K562 (cell line): ENCODE data around the gene CS. TPM values are rescaled to one million over a fixed set of nuclear protein-coding genes. Genes with fewer than 3 reads are reported as not detected.
A peak's percentile ranks its signal among the peaks of the same experiment; 100 is the strongest.

Experiments
- C11orf30 ChIP-seq: fragments of 450-650 bp; IDR thresholded peaks from 2 replicates; pipeline ENCODE4 v1.6.1; 2016; ENCODE audit warnings: low read depth, mild to moderate bottlenecking
- CBFA2T3 ChIP-seq: fragments of 450-650 bp; IDR thresholded peaks from 2 replicates; pipeline ENCODE4 v1.6.1; 2017
- CCAR2 ChIP-seq: fragments of 200-400 bp; formaldehyde crosslinking; IDR thresholded peaks from 2 replicates; pipeline ENCODE4 v1.6.1; 2017; ENCODE audit warnings: mild to moderate bottlenecking, low read depth, low read length
- GATAD2B ChIP-seq: fragments of 450-650 bp; IDR thresholded peaks from 2 replicates; pipeline ENCODE4 v1.6.1; 2017; ENCODE audit warnings: mild to moderate bottlenecking, borderline replicate concordance
- MAFF ChIP-seq: IDR thresholded peaks from 2 replicates; pipeline ENCODE4 v1.6.1; 2012; ENCODE audit warnings: low read length, improper control_type of control experiment
- NR2C2 ChIP-seq, 2 experiments: fragments of 200-800 bp in 1 of 2; sonication (Bioruptor generic) in 1 of 2; sonication (generic) in 1 of 2; formaldehyde crosslinking in 1 of 2; IDR thresholded peaks; 2 replicates each; pipeline versions ENCODE4 v1.6.1 to v1.8.0; 2016 to 2022; ENCODE audit warnings: mild to moderate bottlenecking in 1 of 2, missing compliant biosample characterization in 1 of 2, missing genetic modification characterization in 1 of 2, missing genetic modification reagents in 1 of 2
- RBM15 ChIP-seq: fragments of 200-400 bp; formaldehyde crosslinking; IDR thresholded peaks from 2 replicates; pipeline ENCODE4 v1.6.1; 2018; ENCODE audit warnings: mild to moderate bottlenecking, low read length, moderate library complexity; ENCODE audit not compliant: insufficient read depth
- SMARCE1 ChIP-seq: fragments of 450-650 bp; IDR thresholded peaks from 2 replicates; pipeline ENCODE4 v1.7.1; 2016; ENCODE audit warnings: mild to moderate bottlenecking
- TRIM28 ChIP-seq: fragments of 450-650 bp; IDR thresholded peaks from 2 replicates; pipeline ENCODE4 v1.6.1; 2017
- TSHZ1 ChIP-seq: fragments of 250-450 bp; sonication (Bioruptor Pico); IDR thresholded peaks from 2 replicates; pipeline ENCODE4 v1.4.0; 2020; ENCODE audit warnings: mild to moderate bottlenecking, moderate library complexity
- YY1 ChIP-seq, 3 experiments: IDR thresholded peaks; 2 replicates each; pipeline ENCODE4 v1.6.1; 2011; ENCODE audit warnings: low read length in 2 of 3, mild to moderate bottlenecking in 2 of 3, moderate library complexity in 2 of 3, borderline replicate concordance in 1 of 3, control low read depth in 1 of 3, low read depth in 1 of 3; ENCODE audit not compliant: insufficient read depth in 3 of 3, insufficient replicate concordance in 2 of 3, control insufficient read depth in 1 of 3, insufficient read length in 1 of 3; ENCODE audit errors: extremely low read depth in 1 of 3
- ZFP1 ChIP-seq: fragments of 450-650 bp; formaldehyde crosslinking; IDR thresholded peaks from 2 replicates; pipeline ENCODE4 v1.4.0; 2020; ENCODE audit warnings: mild to moderate bottlenecking, mixed read lengths
- ZNF316 ChIP-seq: fragments of 450-650 bp; IDR thresholded peaks from 2 replicates; pipeline ENCODE4 v1.6.1; 2016
- ZNF395 ChIP-seq: fragments of 200-800 bp; sonication (Bioruptor generic); IDR thresholded peaks from 2 replicates; pipeline ENCODE4 v1.6.1; 2017; ENCODE audit warnings: missing genetic modification characterization, missing compliant biosample characterization
- ZNF41 ChIP-seq: fragments of 250-450 bp; sonication (Bioruptor Pico); conservative IDR thresholded peaks from 2 replicates; pipeline ENCODE4 v1.4.0; 2020; ENCODE audit warnings: mild to moderate bottlenecking
- ZNF592 ChIP-seq: fragments of 450-650 bp; IDR thresholded peaks from 2 replicates; pipeline ENCODE4 v1.6.1; 2017; ENCODE audit warnings: antibody characterized with exemption, mild to moderate bottlenecking
- ZNF766 ChIP-seq: fragments of 200-800 bp; sonication (Bioruptor generic); conservative IDR thresholded peaks from 2 replicates; pipeline ENCODE4 v1.6.1; 2016; ENCODE audit warnings: missing genetic modification characterization, missing compliant biosample characterization
- polyA plus RNA-seq, 8 experiments: library from polyadenylated mRNA; depleted of rRNA in 4 of 8; stranded (reverse) in 5 of 8; unstranded in 3 of 8; fragments of >200 nt; fragmentation: Nextera tagmentation in 2 of 8; fragmentation: Illumina TruSeq in 1 of 8; extraction: Ambion mirVana in 2 of 8; extraction: Trizol in 1 of 8; gene quantifications; 2 replicates each; pipeline versions ENCODE4 v1.2.1 to v1.2.3, GENCODE V29; 2011 to 2014; ENCODE audit warnings: inconsistent platforms in 1 of 8, missing spikeins in 1 of 8
- total RNA-seq, 7 experiments: library from RNA; depleted of rRNA in 6 of 7; stranded (reverse); fragments of >200 nt in 6 of 7; fragmentation: Illumina TruSeq in 2 of 7; extraction: Trizol in 2 of 7; gene quantifications; 2 replicates each; pipeline versions ENCODE4 v1.2.1 to v1.2.3, GENCODE V29; 2011 to 2021; ENCODE audit warnings: low replicate concordance in 1 of 7

Gene CS
- total and polyA plus RNA-seq, 9 of the 15 experiments (the other 6 are each of a cell fraction or from before 2014, with no cell fraction given): 99.9 to 390 (median 149) TPM

- TF ChIP-seq NR2C2 (CRISPR knock-in tag; IDR thresholded peaks at IDR 0.05) (no peak), NR2C2 (tag; IDR thresholded peaks at IDR 0.05) (peak; percentile 74), CCAR2 (no peak), ZNF766 (CRISPR knock-in tag) (0 out of 2 replicates have a peak, but pooled peaks have one; percentile 26), ZNF316 (peak; percentile 70), ZNF395 (CRISPR knock-in tag) (peak; percentile 88), CBFA2T3 (peak; percentile 61), RBM15 (no peak), YY1 (IDR thresholded peaks at IDR 0.05; ENCODE audit: borderline replicate concordance in 1 of 3, control insufficient read depth in 1 of 3, extremely low read depth in 1 of 3, insufficient read depth in 3 of 3, insufficient read length in 1 of 3, insufficient replicate concordance in 2 of 3, low read depth in 1 of 3, low read length in 2 of 3) (no peak), TRIM28 (no peak), TSHZ1 (no peak), GATAD2B (no peak), ZNF592 (peak; percentile 88), ZNF41 (CRISPR knock-in tag) (0 out of 2 replicates have a peak, but pooled peaks have one; percentile 5), MAFF (peak; percentile 57; the same call in 1 of the 2 replicates), ZFP1 (CRISPR knock-in tag) (no peak), C11orf30 (peak; percentile 72), SMARCE1 (peak; percentile 70)
Measured at GRCh38 chr12:56243731-56244181, 56.4 kb downstream of the CS start (continued).
